Vagina (tissue), 2 donors: ENCODE results near the gene AGPS. TPM values are rescaled to one million over a fixed set of nuclear protein-coding genes. Genes with fewer than 3 reads are reported as not detected.

Experiments
- DNase-seq, 2 donors: peaks; one replicate each; pipeline ENCODE4 v3.0.0-alpha.2; 2017; ENCODE audit errors: extremely low spot score in 2 of 2
- H3K27ac ChIP-seq: fragments of 200-600 bp; sonication (generic); one replicate; pipeline ENCODE4 v1.5.1; 2019
- H3K27me3 ChIP-seq: fragments of 200-600 bp; sonication (generic); one replicate; pipeline ENCODE4 v1.5.1; 2019
- H3K36me3 ChIP-seq, 2 donors: fragments of 200-600 bp; sonication (generic); one replicate each; pipeline ENCODE4 v1.5.1; 2017 to 2019
- H3K4me1 ChIP-seq: fragments of 200-600 bp; sonication (generic); one replicate; pipeline ENCODE4 v1.5.1; 2019
- H3K4me3 ChIP-seq, 2 donors: fragments of 200-600 bp; sonication (generic); 1 replicate in 1 of 2; 2 replicates in 1 of 2; pipeline ENCODE4 v1.5.1; 2016 to 2019
- H3K9me3 ChIP-seq: fragments of 200-600 bp; sonication (generic); one replicate; pipeline ENCODE4 v1.5.1; 2019
- POLR2A ChIP-seq, 2 donors: fragments of 450-650 bp; IDR thresholded peaks; one replicate each; pipeline ENCODE4 v1.6.1; 2017; ENCODE audit warnings: antibody characterized with exemption in 2 of 2, mild to moderate bottlenecking in 2 of 2, moderate library complexity in 2 of 2
- POLR2AphosphoS5 ChIP-seq, 2 donors: sonication (generic); formaldehyde crosslinking; IDR thresholded peaks; one replicate each; pipeline ENCODE4 v1.9.0; 2017; ENCODE audit warnings: antibody characterized with exemption in 2 of 2, mild to moderate bottlenecking in 2 of 2, low read depth in 1 of 2; ENCODE audit not compliant: insufficient read depth in 1 of 2
- intact Hi-C: fragments of 100-400 bp; cut with DNase I; formaldehyde crosslinking; loops from one replicate; pipeline ENCODE4 v1.15.1; 2023
- total RNA-seq: library from RNA; depleted of rRNA; stranded (reverse); fragments of >200 nt; gene quantifications from one replicate; pipeline ENCODE4 v1.2.3, GENCODE V29; 2016
- TF ChIP-seq, protein P1 (sequence below), 3 experiments: fragments of 450-650 bp in 2 of 3; fragments of 200-600 bp in 1 of 3; sonication (generic) in 1 of 3; IDR thresholded peaks; one replicate each; pipeline ENCODE4 v1.5.1; 2017 to 2019; ENCODE audit warnings: antibody characterized with exemption in 3 of 3, mild to moderate bottlenecking in 2 of 3, moderate library complexity in 2 of 3

AGPS gene
- total RNA-seq, 1 donor from 2014 or later, result 27.3 TPM

DNA sequence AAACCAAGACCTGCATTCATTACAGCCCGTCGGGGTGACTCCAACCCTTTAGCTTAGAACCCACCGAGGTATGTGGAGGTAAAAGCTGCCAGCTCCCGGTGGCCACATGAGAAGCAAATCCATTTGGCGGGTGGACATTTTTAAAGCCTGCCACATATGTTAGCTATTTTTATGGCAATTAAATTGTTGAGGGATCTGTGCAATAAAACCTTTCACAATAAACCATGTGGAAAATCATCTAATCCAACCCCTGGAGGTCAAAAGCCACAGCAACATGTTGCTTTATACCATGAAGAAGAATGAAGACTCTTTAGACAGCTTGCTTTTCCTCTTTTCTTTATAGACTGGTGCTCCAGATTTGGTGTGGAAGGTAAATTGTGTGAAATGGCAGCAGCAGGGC is 176.3 kb downstream of the AGPS start:
- Histone ChIP-seq H3K4me1 (no peaks in the 10 kb centered on the region), H3K36me3 (no peaks in the 10 kb centered on the region), H3K27me3 (no peaks in the 10 kb centered on the region), H3K9me3 (no peaks in the 10 kb centered on the region), H3K4me3 (no peak overlapping the region), H3K27ac (no peak overlapping the region)
- TF ChIP-seq POLR2AphosphoS5 (IDR thresholded peaks at IDR 0.05; ENCODE audit: insufficient read depth in 1 of 2, low read depth in 1 of 2) (no peak), POLR2A (IDR thresholded peaks at IDR 0.05) (no peak)
- TF ChIP-seq, protein P1, sequence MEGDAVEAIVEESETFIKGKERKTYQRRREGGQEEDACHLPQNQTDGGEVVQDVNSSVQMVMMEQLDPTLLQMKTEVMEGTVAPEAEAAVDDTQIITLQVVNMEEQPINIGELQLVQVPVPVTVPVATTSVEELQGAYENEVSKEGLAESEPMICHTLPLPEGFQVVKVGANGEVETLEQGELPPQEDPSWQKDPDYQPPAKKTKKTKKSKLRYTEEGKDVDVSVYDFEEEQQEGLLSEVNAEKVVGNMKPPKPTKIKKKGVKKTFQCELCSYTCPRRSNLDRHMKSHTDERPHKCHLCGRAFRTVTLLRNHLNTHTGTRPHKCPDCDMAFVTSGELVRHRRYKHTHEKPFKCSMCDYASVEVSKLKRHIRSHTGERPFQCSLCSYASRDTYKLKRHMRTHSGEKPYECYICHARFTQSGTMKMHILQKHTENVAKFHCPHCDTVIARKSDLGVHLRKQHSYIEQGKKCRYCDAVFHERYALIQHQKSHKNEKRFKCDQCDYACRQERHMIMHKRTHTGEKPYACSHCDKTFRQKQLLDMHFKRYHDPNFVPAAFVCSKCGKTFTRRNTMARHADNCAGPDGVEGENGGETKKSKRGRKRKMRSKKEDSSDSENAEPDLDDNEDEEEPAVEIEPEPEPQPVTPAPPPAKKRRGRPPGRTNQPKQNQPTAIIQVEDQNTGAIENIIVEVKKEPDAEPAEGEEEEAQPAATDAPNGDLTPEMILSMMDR (IDR thresholded peaks at IDR 0.05), result no peak
- intact Hi-C loops, result no loop called here
- no peak for DNase-seq

DNA sequence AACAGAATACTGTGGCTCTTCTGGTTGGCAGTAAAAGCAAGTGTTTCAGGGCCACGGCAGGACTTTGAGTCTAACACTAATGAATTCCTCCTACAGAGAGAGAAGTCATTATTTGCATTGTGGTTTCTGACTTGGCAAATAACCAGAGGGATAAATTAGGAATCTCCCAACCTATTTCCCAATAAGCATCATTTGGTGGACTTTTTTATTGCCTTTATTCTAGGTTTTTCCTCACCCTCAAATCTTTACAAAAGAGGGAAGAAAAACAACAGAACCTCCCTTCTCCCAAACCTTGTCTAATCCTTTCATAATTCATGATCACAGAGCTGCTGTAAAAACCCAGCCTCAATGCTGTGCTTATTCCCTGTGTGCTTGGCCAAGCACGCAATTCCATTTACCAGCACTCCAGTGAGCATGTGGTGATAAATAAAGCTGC is 179.7 kb downstream of the AGPS start:
- Histone ChIP-seq H3K27me3 (no peaks in the 10 kb centered on the region), H3K27ac (no peak overlapping the region), H3K4me3 (no peak overlapping the region), H3K4me1 (no peaks in the 10 kb centered on the region), H3K9me3 (no peaks in the 10 kb centered on the region), H3K36me3 (no peaks in the 10 kb centered on the region)
- DNase-seq, result no peak
- TF ChIP-seq, protein P1 (IDR thresholded peaks at IDR 0.05), result no peak
- TF ChIP-seq POLR2A (IDR thresholded peaks at IDR 0.05) (no peak), POLR2AphosphoS5 (IDR thresholded peaks at IDR 0.05; ENCODE audit: insufficient read depth in 1 of 2, low read depth in 1 of 2) (no peak)
- intact Hi-C loops, result no loop called here

GRCh38 chr2:177573120-177573519 is 180.5 kb downstream of the AGPS start:
- intact Hi-C loops, result no loop called here
- Histone ChIP-seq H3K27me3 (no peaks in the 10 kb centered on the region), H3K27ac (no peak overlapping the region), H3K4me1 (no peaks in the 10 kb centered on the region), H3K36me3 (no peaks in the 10 kb centered on the region), H3K9me3 (no peaks in the 10 kb centered on the region), H3K4me3 (no peak overlapping the region)
- no peak for DNase-seq
- TF ChIP-seq, protein P1 (IDR thresholded peaks at IDR 0.05), result no peak
- no peak for TF ChIP-seq POLR2A (IDR thresholded peaks at IDR 0.05)
- TF ChIP-seq POLR2AphosphoS5 (IDR thresholded peaks at IDR 0.05; ENCODE audit: insufficient read depth in 1 of 2, low read depth in 1 of 2), result no peak

- intact Hi-C loops, result no loop called here
- Histone ChIP-seq H3K4me3 (no peak overlapping the region), H3K4me1 (no peaks in the 10 kb centered on the region), H3K9me3 (no peaks in the 10 kb centered on the region), H3K27me3 (no peaks in the 10 kb centered on the region), H3K36me3 (no peaks in the 10 kb centered on the region), H3K27ac (no peak overlapping the region)
- DNase-seq, result no peak
- TF ChIP-seq POLR2A (IDR thresholded peaks at IDR 0.05) (no peak), POLR2AphosphoS5 (IDR thresholded peaks at IDR 0.05; ENCODE audit: insufficient read depth in 1 of 2, low read depth in 1 of 2) (no peak)
- TF ChIP-seq, protein P1 (IDR thresholded peaks at IDR 0.05), result no peak
These were observed 181.8 kb downstream of the AGPS start for GRCh38 chr2:177574356-177574755.

DNA sequence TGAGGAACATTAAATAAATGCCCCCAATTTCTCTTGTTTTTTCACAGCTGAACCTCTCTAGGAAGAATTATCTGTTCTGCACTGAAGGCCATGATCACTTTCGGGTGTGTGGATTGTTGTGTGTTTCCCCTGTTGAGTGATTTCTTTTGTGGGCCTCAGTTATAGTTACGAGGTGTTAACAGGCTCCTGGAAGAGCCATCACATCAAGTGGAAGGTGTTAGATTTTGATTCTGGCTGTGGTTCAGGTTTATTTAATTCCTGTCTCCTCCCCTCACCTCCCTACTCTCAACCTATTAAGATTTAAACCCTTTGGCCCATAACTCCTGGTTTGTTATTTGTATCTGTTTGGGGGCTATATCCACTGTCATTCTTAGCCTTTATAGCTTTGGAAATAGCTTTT is 182.8 kb downstream of the AGPS start:
- intact Hi-C loops, result no loop called here
- no peaks in the 10 kb centered on the region for H3K4me1 ChIP-seq
- no peak overlapping the region for H3K27ac ChIP-seq

More for the DNA sequence above, 182.8 kb downstream of the AGPS start:
- H3K36me3 ChIP-seq, result no peaks in the 10 kb centered on the region
- TF ChIP-seq, protein P1 (IDR thresholded peaks at IDR 0.05), result no peak
- H3K4me3 ChIP-seq, result no peak overlapping the region
- no peak for DNase-seq
- no peaks in the 10 kb centered on the region for H3K27me3 ChIP-seq
- H3K9me3 ChIP-seq, result no peaks in the 10 kb centered on the region
